ENCODE data around the gene ULK4.
"Not testable (repeated sequence)": the region's sequence is repeated elsewhere in the genome, so short reads cannot be mapped to it uniquely, and the experiment has no call there.

Gene ULK4

DNA sequence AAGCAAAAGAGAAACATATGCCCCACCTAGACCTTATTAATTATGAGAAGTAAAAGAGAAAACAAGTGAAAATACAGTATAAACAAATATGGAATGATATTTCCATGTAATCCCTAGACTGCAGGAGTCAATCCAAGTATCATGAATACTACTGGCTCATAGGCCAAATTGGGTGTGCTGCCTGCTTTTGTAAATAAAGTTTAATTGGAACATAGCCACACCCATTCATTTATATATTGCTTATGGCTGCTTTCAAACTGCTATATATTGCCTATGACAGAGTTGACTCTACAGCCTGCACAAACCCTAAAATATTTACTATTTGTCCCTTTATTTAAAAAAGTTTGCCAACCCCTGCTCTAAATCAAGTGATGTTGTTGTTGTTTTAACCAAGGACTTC, 5.3 kb downstream of the ULK4 start:
- no peak for DNase-seq

DNA sequence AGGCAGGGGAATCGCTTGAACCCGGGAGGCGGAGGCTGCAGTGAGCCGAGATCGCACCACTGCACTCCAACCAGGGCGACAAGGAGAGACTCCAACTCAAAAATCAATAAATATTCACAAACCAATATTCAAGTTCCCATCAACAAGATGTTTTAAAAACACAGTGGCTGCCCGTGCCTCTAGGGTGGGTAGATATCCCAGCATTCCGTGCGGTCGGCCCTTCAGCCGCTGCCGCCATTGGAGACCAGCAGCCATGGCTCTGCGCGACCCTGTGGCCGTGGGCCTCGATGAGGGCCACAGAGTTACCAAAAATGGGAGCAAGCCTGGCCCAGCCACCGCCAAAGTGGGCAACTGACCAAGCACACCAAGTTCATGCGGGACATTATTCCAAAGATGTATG, 6.7 kb downstream of the ULK4 start:
- DNase-seq = no peak

DNA sequence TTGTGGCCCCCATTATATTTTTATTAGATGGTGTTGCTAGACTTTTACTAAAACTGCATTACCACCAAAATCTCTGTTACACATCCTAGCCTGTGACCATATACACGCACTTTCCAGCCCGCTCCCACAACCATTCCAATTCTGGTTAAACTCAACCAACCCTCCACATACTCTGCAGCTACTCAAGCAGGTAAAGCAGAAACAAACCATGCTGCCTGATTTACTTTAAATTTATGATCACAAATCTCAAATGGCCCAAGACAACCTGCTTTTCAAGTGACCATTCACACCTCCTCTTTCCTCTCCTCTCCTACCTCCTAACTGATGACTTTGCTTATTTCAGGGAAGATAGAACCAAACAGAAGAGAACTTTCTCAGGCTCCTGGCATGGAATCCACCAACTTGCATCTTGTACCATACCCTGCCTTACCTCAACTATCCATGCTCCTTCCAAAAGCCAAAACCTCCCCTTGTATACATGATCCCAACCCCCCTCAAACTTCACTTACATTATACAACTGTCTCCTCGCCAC, 18.5 kb downstream of the ULK4 start:
- no peak for DNase-seq

DNA sequence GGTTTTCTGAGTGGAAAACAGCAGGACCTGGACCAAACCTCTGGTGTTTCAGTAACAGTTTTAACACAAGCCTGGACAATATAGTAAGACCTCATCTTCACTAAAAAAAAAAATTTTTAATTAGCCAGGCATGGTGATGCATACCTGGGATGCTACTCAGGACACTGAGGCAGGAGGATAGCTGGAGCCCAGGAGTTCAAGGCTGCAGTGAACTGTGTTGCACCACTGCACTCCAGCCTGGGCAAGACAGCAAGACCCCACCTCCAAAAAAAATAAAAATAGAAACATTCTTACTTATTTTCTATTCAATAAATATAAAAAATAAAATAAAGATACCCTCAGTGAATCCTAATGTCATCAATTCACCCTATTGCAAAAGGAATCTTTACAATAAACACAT, 21.5 kb downstream of the ULK4 start:
- no peak for DNase-seq

DNA sequence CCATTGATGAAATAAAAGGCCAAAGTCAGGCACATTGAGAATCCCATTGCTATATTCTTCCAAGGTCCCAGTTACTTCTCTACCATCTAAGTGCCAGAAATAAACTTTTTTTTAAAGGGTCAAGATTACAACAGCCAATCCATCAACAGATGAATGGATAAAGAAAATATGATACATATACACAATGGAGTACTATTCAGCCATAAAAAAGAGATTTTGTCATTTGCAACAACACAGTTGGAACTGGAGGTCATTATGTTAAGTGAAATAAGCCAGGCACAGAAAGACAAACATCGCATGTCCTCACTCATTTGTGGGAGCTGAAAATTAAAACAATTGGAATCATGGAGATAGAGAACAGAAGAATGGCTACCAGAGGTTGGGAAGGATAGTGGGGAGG, 25.5 kb downstream of the ULK4 start:
- no peak for DNase-seq

DNA sequence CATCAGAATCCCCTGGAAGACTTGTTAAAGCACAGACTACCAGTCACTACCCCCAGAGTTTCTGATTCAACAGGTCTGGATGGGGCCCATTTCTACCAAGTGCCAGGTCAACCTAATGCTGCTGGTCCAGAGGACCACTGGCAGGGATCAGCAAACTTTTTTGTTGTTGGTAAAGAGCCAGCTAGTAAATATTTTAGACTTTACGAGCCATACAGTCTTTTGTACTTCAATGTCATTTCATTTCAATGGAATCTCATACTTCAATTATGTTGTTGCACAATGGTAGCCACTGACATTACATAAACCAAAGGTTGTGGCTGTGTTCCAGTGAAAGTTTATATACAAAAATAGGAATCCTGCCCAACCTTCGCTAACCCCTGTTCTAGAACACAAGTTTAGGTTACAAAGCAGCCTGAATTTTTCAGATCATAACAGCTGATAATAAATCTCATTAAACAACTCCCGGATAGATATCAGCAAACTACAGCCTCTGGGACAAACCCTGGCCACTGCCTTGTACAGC, 28.7 kb downstream of the ULK4 start:
- no peak for DNase-seq

DNA sequence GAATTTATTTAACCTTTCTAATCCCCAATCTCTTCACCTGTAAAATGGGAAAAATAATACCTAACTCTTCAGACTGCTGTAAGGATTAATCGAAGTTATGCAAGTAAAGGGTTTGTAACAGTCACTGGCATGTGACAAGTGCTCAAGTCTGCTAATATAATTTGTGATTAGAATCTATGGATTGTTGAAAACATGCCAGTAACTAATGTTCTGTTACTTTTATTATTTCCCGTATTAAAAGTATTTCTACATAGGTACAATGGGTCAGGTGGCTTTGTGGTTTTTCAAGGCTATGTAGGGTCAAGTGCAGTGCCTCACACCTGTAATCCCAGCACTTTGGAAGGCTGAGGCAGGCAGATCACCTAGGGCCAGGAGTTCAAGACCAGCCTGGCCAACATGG, 29.4 kb downstream of the ULK4 start:
- no peak for DNase-seq

DNA sequence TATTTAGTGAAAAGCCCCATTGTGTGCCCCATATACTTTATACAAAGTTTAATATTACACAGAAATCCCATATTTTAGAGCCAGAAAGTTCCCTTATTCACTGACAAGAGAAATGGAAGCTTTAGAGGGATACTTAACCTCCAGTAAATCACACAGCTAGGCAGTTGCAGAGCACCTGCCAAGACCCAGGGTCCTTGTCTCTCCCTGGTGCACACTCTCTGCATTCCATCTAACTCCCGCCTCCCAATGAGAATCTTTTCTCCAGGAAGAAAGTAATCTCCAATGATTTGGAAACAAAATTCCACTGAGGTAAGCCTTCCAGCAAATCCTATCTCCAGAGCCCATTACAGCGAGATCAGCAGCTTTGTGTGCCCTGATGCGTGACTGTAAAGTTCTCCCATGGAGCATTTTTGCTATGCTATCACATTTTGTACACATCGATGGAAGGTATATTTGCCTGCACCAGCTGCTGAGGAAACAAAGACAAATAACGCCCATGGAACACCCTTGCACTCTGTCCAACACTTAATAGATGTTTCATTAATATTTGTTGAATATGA, 41.4 kb downstream of the ULK4 start:
- DNase-seq = no peak

DNA sequence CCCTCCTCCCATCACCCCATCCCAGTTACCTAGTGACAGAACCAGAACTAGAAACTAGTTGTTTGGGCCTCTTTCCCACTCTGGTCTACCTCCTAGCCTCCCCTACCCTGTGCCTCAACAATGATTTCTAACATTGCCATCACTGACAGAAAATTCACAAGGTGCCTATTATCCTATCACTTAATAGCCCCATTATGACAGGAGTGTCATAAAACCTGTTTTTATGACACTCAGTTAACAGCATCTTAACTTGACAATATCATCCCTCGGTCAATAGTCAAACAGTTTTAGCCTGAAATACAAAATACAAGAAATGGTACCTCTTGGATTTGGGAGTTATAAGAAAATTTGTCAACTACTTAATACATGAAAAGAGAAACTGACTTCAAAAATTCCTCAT, 46.5 kb downstream of the ULK4 start:
- no peak for DNase-seq

DNA sequence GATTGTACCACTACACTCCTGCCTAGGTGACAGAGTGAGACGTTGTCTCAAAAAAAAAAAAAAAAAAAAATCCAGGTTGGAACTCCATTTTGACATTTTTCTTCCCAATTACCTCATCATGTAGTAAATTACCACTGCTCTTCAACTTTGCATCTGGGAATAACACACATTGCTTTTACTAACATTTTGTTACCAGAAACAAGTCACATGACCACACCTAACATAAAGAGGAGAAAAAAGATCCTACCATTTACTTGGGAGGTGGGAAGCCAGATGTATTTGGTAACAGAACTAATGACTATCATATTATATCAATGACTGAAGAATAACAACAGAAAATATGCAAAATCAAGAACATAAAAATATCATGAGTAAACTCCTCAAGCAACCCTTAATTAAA, 49.6 kb downstream of the ULK4 start:
- DNase-seq = no peak

DNA sequence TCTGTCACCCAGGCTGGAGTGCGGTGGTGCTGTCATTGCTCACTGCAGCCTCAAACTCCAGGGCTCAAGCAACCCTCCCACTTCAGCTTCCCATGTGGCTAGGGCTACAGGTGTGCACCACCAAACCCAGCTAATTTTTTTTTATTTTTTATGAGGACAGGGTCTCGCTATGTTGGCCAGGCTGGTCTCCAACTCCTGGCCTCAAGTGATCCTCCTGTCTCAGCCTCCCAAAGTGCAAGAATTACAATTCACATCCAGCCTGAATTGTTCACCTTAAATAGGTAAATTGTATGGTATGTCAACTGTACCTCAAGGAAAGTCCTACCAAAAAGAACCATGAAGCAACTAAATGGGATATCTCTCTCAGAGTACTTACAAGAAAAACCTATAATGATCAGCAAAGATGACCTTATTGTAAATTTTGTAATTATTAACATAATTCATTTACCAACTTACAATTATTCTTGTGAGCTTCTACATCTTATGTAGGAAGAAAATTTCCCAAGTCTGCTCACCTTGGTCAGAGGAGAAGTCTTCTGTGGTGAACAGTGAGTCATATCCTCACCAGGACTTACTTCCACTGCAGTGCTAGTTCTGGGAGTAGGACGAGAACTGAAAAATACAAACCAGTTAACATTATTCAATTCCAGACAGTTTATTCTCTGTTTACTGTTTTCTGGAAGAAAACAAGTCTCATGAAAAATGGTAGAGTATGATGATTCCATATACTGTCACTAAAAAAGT, 54.4 kb downstream of the ULK4 start:
- no peak for DNase-seq

DNA sequence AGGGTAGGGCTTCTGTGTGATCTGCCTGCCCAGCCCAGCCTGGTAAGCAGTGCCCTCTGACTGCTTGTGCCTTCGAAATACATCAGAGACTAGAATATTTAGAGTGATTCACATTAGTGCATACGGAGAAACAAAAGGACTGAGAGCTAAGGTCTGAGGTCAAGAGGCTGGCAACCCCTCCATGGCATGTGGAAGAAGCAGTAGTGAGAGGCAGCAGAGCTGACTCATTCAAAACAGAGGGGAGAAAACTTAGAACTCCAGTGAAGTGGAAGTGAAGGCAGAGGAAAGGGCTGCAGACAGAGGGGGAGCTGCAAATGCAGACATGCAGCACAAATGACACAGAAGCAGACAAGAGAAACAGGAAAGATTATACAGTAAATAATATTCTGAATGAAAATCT, 61.6 kb downstream of the ULK4 start:
- DNase-seq = no peak

DNA sequence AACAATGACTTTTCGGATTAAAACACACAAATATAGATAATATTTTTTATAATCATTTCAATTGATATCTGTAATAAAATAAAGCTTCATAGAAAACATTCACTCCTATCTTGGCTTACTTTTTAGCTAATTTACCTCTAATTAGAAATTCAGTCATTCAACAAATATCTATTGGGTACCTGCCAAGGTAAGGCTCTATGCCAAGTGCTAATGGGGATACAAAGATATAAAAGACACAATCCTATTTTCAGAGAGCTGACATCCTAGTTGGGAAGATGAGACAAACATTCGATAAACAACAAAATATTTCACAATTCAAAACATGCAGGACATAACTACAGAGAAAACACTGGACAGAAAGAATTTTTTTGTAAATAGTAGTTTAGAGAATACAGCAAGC, 63.3 kb downstream of the ULK4 start:
- no peak for DNase-seq

DNA sequence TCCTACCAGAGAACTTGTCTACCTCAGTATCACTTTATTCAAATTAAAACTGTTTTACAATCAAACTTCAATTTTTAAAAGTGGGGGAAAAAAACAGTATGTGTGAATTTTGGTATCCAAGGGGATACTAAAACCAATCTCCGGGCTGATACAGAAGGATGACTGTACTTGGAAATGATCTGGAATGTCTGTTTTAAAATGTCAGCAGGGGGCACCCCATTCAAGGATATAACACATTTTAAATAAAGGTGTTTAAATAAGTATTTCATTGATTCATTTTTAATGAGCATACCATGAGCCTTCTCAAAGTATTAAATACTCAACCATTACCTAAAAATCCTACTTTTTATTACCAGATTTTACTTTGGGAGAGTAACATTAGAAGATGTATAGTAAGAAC, 67.9 kb downstream of the ULK4 start:
- no peak for DNase-seq

DNA sequence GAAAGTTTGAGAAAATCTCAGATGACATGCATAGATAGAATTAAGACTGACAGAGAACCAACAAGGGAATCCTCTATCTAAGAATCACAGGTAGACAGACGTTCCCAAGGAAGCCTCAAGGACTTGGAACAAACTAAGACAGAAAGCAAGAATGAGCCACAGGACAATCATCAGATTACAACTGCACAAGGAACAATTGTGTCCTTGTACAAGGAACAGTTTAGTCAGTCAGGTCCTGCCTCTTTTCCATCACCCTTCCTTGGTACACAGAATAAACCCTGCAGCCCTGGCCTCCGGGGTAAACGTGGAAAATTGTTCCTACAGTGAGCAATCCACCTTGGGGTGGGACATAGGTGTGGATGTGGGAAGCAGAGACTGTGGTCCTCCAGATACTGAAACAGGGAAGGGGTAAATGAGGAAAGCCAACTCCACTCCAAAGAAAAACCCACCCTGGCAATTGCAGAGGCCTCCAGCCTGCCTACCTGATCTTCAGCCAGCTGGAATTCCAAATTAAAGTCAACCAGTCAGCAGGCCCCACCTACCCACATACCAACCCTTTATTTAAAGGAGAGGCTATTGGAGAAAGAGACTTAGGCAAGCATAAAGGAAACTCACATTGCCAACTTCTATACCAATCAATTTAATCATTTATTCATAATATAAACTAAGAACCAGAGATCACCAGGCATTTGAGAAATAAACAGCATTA, 73.4 kb downstream of the ULK4 start:
- no peak for DNase-seq

DNA sequence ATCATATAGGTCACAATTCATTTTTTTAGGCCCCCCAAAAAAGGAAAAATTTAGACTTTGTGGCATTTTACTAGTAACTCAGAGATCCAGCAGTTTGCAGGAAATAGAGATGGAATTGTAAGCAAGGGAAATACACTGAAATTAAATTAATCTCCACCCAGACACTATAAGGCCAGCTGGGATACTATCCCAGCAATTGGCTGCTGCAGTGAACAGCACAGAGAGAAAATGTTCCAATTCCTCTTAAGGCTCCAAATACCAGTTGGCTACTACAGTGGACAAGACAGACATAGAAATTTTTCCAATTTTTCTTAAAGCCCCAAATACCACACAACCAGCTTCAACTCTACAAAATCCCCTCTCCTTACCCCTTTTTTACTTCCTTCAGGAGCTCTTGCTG, 78.9 kb downstream of the ULK4 start:
- no peak for DNase-seq

DNA sequence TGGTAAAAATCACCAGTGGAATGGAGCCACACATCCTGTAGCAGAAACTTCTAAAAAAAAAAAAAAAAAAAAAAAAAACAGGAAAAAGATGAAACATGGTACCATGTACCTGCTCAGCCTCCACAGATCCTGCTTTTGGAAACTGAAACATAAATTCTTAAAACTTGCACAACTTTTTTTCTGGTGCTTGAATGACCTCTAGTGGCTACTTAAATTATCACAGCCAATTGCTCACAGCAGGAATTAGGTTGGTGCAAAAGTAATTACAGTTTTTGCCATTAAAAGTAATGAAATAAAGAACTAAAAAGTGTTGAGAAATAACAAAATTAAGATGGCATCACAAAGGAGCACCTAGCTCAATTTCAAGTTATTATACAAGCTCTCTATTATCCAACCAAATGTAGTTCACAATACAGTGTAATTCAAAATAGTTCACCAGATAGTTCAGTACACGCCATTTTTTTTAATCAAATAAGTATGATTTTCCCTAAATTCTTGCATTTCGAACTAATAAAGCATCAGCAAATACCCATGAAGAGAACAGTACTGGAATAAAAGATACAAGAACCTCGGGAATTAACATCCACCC, 80.6 kb downstream of the ULK4 start:
- DNase-seq = no peak

DNA sequence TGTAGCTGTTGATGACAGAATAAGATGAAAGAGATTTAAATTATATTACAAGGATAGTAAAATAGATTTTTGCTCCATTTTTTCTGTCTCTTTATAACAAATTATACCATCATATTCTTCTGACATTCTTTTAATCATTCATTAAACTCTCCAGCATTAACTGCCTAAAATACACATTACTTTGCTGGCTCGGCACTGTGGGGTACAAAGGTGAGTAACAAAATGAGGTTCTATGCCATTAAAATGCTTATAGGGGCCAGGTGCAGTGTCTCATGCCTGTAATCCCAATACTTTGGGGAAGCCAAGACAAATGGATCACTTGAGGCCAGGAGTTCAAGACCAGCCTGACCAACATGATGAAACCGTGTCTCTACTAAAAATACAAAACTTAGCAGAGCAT, 81.5 kb downstream of the ULK4 start:
- DNase-seq = no peak

DNA sequence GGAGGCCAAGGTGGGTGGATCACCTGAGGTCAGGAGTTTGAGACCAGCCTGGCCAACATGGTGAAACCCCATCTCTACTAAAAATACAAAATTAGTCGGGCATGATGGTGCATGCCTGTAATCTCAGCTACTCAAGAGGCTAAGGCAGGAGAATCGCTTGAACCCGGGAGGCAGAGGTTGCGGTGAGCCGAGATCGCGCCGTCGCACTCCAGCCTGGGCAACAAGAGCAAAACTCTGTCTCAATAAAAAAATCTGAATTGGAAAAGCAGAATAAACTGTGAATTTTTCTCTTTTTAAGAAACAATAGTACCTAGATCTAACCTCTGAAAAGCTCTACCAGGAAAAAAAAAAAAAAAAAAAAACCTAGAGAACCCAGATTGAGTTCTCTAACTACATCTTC, 84.2 kb downstream of the ULK4 start:
- not testable (repeated sequence) for DNase-seq

DNA sequence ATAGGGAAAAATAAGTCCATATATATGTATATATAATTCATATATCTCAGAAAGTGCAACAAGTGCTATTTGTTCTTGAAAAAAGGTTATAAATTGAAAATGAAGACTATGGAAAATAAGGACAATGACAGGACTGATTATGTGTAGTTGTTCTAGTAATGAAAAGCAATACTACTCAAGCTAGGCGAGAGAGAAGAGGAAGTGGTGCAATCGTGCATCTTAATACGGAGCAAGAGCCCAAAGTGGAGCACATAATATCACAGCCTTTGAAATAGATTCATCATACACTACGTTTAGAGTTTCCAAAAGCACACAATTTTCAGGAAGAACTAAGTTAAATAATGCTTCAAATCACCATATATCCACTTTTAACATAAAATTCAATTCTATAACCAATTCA, 87.9 kb downstream of the ULK4 start:
- no peak for DNase-seq

DNA sequence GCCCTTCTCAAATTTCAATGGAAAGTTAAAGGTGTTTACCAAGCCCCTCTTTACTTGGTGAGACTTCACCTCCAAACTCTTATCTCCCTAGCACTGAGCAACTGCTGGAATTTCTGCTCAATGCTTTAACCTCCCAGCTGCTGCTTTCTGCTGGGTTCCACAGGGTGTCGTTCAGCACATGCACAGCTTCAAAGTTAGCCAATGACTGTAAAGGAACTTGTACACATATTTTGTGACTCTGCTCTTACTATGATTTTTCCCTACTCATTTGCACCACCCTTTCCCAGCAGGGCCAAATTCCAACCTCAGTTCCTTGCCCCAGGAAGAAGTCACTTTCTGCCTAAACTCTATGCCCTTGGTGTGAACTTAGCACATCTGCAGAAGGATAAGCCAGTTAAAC, 89.7 kb downstream of the ULK4 start:
- DNase-seq = no peak

DNA sequence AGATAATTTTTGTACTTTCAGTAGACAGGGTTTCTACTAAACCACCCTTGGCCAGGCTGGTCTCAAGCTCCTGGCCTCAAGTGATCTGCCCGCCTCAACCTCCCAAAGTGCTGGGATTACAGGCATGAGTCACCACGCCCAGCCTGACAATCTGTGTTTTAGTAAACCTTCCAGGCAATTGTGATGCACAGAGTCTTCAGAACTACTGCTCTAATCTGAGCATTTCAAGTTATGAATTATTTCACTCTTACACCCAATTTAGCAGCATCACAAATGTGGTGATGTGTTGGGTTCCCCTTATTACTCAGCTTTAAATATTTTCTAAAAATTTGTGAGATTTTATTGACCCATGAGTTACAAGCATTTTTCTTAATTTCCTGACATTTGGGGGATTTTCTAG, 94.4 kb downstream of the ULK4 start:
- no peak for DNase-seq

DNA sequence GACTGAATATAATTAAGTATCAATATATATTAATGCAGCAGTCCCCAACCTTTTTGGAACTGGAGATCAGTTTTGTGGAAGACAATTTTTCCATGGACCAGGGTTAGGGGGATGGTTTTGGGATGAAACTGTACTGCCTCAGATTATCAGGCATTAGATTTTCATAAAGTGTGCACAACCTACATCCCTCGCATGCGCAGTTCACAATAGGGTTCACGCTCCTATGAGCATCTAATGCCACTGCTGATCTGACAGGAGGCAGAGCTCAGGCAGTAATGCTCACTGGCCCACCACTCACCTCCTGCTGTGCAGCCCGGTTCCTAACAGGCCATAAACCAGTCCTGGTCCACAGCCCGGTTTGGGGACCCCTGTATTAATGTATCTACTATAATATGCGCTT, 95.6 kb downstream of the ULK4 start:
- DNase-seq = no peak

DNA sequence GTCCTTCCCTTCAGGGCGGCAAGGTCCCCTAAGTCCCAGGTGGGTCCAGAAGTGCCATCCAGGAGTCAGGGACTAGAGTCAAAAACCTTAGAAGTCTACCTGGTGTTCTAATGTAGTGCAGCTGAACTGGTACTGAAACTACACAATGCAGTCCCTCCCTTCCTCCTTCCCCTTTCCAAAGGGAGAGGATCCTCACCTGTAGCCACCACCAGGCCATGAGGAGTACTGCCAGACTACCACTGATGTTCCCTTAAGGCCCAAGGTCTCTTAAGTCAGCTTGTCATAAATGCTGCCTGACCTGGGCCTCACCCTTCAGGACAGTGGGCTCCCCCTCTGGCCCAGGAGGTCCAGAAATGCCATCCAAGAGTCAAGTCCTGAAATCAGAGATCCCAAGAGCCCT, 98.9 kb downstream of the ULK4 start:
- DNase-seq = no peak

Measured in 8988T (cell line).